AML-193 (cell line): ENCODE measurements around the gene CRYBG1.
"Not testable (repeated sequence)": the region's sequence is repeated elsewhere in the genome, so short reads cannot be mapped to it uniquely, and the experiment has no call there.

ENCODE experiments used
- DNase-seq, 2 experiments: peaks; one replicate each; lab custom pipeline; 2025; lab: John Stamatoyannopoulos, UW

CRYBG1 gene

GRCh38 chr6:106555767-106556166 lies 195.2 kb downstream of the CRYBG1 start:
- DNase-seq = no peak

DNA sequence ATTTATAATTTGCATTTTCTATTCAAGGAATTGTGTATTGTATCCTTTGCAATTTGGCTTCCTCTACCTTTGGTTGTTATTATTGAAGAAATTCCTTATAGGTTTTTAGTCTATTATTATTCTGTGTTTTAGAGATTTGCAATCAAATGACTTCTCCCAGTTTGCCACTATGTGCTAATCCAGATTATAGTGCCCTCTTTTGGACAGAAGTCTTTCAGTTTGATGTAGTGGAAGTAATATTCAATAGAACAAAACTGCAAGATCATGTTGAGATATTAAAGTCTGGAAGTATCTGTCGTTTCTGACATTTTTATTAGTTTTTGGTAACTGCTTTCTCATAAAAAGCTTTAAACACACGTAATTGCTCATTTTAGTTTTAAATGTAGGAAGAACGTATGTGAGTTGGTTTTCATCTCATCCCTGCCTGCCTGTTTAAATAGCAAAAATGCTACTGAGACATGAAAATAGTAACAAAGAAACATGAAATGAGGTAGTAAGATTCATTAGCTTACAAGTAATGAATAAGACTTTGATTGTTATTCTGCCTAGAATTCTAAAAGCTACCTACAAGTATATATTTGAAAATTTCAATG lies 195.9 kb downstream of the CRYBG1 start:
- DNase-seq = peak; percentile 70 to 71

- DNase-seq = peak; percentile 30 to 54
Observed at GRCh38 chr6:106557837-106558236, 197.3 kb downstream of the CRYBG1 start.

DNA sequence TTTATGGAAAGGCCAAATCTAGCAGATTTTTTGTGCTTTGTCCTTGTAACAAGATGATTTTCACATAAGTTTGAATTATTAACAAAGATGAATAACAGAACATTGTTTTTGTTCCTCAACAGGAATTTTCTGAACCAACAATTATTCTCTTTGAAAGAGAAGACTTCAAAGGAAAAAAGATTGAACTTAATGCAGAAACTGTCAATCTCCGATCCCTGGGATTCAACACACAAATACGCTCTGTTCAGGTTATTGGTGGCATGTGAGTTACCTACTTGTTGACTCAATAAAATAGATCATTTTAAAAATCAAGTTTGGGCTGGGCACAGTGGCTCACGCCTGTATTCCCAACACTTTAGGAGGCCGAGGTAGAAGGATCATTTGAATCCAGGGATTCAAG lies 197.8 kb downstream of the CRYBG1 start:
- no peak for DNase-seq

DNA sequence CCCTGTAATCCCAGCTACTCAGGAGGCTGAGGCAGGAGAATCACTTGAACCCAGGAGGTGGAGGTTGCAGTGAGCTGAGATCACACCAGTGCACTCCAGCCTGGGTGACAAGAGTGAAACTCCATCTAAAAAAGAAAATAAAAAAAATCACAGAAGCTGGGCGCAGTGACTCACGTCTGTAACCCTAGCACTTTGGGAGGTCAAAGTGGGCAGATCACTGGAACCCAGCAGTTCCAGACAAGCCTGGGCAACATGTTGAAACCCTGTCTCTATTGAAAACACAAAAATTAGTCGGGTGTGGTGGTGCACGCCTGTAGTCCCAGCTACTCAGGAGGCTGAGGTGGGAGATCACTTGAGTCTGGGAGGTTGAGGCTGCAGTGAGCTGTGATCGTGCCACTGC lies 199.1 kb downstream of the CRYBG1 start:
- not testable (repeated sequence) for DNase-seq

DNA sequence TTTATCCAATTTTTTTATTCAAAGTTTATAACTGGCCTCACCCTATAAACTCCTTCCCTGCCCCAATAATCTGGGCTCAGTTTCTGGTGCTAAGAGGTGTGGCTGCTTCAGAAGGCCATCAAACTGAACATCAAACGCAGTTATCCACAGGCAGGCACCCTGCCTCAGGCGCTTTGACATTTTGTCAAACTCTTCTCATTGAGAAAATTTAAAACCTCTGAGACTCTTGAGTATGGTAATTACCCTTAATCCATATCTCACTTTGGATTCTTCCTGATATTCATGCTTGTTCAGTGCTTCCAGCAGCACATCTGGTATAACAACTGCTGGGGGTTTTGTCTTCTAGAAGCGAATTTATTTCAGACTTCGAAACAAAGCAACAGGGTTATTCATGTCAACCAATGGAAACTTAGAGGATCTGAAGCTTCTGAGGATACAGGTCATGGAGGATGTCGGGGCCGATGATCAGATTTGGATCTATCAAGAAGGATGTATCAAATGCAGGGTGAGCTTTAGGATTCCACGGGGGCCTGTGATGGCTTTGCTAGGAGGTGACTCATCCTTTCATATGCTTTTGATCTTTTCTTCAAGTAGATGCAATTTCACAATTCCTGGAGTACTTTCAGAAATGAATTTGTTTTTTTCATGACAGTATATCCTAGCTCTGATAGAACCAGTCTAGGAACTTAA lies 200.6 kb downstream of the CRYBG1 start:
- DNase-seq = peak; percentile 37 to 52

- no peak for DNase-seq
Observed at GRCh38 chr6:106561686-106562405, 201.3 kb downstream of the CRYBG1 start.

- DNase-seq = no peak
Observed at GRCh38 chr6:106563614-106564013, 203.1 kb downstream of the CRYBG1 start.

- no peak for DNase-seq
Observed at GRCh38 chr6:106564476-106564875, 204.0 kb downstream of the CRYBG1 start.

GRCh38 chr6:106568530-106568929 lies 208.0 kb downstream of the CRYBG1 start:
- DNase-seq = no peak

DNA sequence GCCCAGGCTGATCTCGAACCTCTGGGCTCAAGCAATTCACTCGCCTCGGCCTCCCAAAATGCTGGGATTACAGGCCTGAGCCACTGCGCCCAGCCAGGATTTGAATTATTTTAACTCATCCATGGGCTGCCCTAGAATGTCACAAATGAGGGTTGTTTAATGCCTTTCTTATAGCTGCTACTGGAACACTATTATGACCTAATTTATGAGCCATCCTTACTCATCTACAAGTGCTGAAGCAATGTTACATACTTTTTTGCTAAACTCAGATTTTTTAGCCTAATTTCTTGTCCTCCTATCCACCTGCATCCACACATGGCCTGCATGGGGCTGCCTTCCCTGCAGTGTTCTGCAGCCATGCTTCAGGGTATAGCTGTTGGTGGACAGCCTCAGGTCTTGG lies 208.9 kb downstream of the CRYBG1 start:
- DNase-seq = no peak

- DNase-seq = no peak
Observed at GRCh38 chr6:106572436-106572835, 211.9 kb downstream of the CRYBG1 start.

GRCh38 chr6:106572875-106573585 lies 212.5 kb downstream of the CRYBG1 start:
- DNase-seq = peak; percentile 59 to 60

- DNase-seq = no peak
Observed at GRCh38 chr6:106574741-106575458, 214.4 kb downstream of the CRYBG1 start.

DNA sequence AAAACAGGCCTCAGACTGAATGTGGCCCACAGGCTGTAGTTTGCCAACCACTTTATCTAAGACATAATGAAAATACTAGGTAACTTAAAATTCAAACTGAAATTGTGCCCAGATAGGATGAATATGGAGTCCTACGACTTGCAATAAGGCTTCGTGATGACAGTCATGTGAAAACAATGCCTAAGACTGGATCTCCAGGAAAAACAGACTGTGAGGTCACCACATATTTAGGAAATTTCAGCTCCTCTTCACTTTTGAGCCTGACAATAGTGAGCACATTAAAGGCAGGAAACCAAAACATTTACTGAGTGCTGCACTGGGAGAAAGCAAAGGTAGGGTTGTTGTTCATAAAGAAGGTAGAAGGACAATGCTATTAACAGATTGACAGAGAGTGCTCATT lies 218.8 kb downstream of the CRYBG1 start:
- DNase-seq = no peak

GRCh38 chr6:106581468-106581867 lies 221.0 kb downstream of the CRYBG1 start:
- no peak for DNase-seq

DNA sequence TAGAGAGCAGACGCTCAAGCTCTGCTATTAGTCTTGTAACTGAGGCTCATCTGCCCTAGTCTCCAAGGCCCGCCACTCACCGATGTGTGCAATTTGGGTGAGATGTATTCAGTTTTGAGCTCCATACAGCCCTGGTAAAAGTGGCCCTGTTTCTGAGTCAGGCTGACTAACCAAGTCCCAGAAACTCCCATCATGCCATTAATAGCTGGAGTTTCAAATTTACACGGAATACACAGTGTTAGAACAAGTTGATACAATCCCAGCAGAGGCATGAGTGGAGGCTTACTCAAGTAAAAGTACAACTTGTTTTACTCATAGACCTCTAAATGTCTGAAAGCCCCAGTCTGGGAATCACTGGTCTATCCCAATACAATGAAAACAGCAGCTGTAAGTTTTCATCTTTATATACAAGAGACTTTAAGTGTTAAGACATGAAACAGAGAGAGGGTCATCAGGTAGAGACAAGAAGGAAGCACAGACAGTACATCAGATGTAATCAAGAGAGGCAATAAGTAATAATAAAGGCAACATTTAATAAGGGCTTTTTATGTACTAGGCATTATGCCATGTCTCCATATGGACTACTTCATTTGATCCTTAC lies 226.4 kb downstream of the CRYBG1 start:
- DNase-seq = no peak

GRCh38 chr6:106588937-106589336 lies 228.4 kb downstream of the CRYBG1 start:
- DNase-seq = not testable (repeated sequence)

- no peak for DNase-seq
Observed at GRCh38 chr6:106591111-106591825, 230.8 kb downstream of the CRYBG1 start.

DNA sequence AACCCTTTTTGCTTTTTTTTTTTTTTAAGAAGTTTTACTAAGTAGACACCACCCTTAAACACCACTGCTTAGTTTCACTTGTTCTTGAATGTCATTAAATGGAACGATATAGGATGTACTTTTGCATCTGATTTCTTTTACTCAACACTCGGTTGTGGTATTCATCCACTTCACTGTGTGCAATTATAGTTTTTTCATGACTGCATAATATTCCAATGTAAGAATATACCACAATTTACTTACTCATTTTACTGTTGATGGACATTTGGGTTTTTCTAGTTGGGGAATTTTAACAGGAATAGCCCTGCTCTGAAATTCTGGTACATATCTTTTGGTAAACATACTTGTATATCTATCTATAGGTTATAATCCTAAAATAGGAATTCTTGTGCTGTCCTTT lies 238.9 kb downstream of the CRYBG1 start:
- no peak for DNase-seq

GRCh38 chr6:106600329-106600728 lies 239.8 kb downstream of the CRYBG1 start:
- DNase-seq = no peak
